ENCODE measurements around the gene RAET1L. TPM values are rescaled to one million over a fixed set of nuclear protein-coding genes. Genes with fewer than 3 reads are reported as not detected.
A peak's percentile ranks its signal among the peaks of the same experiment; 100 is the strongest.
"Not testable (repeated sequence)": the region's sequence is repeated elsewhere in the genome, so short reads cannot be mapped to it uniquely, and the experiment has no call there.

The RAET1L gene
- total and polyA plus RNA-seq, 10 of the 15 experiments (the other 5 are each of a cell fraction or from before 2014, with no cell fraction given), result not detected

GRCh38 chr6:149991838-149992237 is 33.5 kb downstream of the RAET1L start (continued):
- TF ChIP-seq, protein P1, sequence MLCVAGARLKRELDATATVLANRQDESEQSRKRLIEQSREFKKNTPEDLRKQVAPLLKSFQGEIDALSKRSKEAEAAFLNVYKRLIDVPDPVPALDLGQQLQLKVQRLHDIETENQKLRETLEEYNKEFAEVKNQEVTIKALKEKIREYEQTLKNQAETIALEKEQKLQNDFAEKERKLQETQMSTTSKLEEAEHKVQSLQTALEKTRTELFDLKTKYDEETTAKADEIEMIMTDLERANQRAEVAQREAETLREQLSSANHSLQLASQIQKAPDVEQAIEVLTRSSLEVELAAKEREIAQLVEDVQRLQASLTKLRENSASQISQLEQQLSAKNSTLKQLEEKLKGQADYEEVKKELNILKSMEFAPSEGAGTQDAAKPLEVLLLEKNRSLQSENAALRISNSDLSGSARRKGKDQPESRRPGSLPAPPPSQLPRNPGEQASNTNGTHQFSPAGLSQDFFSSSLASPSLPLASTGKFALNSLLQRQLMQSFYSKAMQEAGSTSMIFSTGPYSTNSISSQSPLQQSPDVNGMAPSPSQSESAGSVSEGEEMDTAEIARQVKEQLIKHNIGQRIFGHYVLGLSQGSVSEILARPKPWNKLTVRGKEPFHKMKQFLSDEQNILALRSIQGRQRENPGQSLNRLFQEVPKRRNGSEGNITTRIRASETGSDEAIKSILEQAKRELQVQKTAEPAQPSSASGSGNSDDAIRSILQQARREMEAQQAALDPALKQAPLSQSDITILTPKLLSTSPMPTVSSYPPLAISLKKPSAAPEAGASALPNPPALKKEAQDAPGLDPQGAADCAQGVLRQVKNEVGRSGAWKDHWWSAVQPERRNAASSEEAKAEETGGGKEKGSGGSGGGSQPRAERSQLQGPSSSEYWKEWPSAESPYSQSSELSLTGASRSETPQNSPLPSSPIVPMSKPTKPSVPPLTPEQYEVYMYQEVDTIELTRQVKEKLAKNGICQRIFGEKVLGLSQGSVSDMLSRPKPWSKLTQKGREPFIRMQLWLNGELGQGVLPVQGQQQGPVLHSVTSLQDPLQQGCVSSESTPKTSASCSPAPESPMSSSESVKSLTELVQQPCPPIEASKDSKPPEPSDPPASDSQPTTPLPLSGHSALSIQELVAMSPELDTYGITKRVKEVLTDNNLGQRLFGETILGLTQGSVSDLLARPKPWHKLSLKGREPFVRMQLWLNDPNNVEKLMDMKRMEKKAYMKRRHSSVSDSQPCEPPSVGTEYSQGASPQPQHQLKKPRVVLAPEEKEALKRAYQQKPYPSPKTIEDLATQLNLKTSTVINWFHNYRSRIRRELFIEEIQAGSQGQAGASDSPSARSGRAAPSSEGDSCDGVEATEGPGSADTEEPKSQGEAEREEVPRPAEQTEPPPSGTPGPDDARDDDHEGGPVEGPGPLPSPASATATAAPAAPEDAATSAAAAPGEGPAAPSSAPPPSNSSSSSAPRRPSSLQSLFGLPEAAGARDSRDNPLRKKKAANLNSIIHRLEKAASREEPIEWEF (IDR thresholded peaks at IDR 0.05; ENCODE audit: insufficient replicate concordance, low read depth, low read length), result no peak
- no peak for TF ChIP-seq RAD51 (IDR thresholded peaks at IDR 0.05)
- no peak for TF ChIP-seq SMAD1 (IDR thresholded peaks at IDR 0.05; ENCODE audit: low read depth, partially characterized antibody)
- TF ChIP-seq, protein P2, sequence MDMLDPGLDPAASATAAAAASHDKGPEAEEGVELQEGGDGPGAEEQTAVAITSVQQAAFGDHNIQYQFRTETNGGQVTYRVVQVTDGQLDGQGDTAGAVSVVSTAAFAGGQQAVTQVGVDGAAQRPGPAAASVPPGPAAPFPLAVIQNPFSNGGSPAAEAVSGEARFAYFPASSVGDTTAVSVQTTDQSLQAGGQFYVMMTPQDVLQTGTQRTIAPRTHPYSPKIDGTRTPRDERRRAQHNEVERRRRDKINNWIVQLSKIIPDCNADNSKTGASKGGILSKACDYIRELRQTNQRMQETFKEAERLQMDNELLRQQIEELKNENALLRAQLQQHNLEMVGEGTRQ (IDR thresholded peaks at IDR 0.05; ENCODE audit: borderline replicate concordance, low read depth, low read length), result no peak

- in situ Hi-C loops (cut with MboI); H3K4me3 ChIP-seq; H3K36me3 ChIP-seq (ENCODE audit: control insufficient read depth in 2 of 2, insufficient read depth in 2 of 2, low read length in 1 of 2); DNase-seq (ENCODE audit: low read depth, low spot score); FAIRE-seq; H3K9ac ChIP-seq (ENCODE audit: control insufficient read depth, insufficient read depth, low read length); H4K20me1 ChIP-seq (ENCODE audit: control insufficient read depth, insufficient read depth); H2AFZ ChIP-seq (ENCODE audit: control insufficient read depth, low read depth, low read length); CTCF ChIA-PET; H3K79me2 ChIP-seq (ENCODE audit: control insufficient read depth, insufficient read depth, low read length); intact Hi-C loops (cut with micrococcal nuclease; ENCODE audit: unreplicated experiment); H3K27ac ChIP-seq (ENCODE audit: control insufficient read depth, insufficient read depth); H3K9me3 ChIP-seq (replicated peaks; ENCODE audit: control insufficient read depth, insufficient read depth, low read length); BruUV-seq (replicated peaks): not testable (repeated sequence)
- SMC1A ChIA-PET (ENCODE audit: uncharacterized antibody, unreplicated experiment), result interaction anchor here (1.4 kb wide), 1 partner anchor 18 kb away, joined by 3 read pairs; no protein-coding TSS in a partner anchor
- H3K4me2 ChIP-seq (ENCODE audit: control insufficient read depth, insufficient read depth), result peak overlapping the region; percentile 79; the same call in 1 of the 2 replicates
- POLR2A ChIA-PET, result interaction anchor here (0.6 kb wide), 1 partner anchor 252 kb away, joined by 3 read pairs; no protein-coding TSS in a partner anchor
- ATAC-seq, result peak; percentile 89
- RAD21 ChIA-PET (ENCODE audit: unreplicated experiment), result interaction anchor here (1.7 kb wide), 1 partner anchor 16 kb away, joined by 3 read pairs; no protein-coding TSS in a partner anchor
- H3K27me3 ChIP-seq (replicated peaks in 1 of 2; ENCODE audit: control insufficient read depth in 2 of 2, insufficient read depth in 2 of 2, low read length in 1 of 2), result peaks cover 5 to 25% of the 10 kb centered on the region in 2 experiments
- H3K4me1 ChIP-seq (ENCODE audit: control insufficient read depth, insufficient read depth, low read length), result peaks cover 14% of the 10 kb centered on the region
- WGBS (ENCODE audit: insufficient coverage, insufficient replicate concordance, low lambda C conversion rate, missing lambda C conversion rate), result 3% methylated on average over 6 of the region's 7 CpGs
Observed at GRCh38 chr6:149991472-149991795, 33.9 kb downstream of the RAET1L start.
